Activated CD8-positive, alpha-beta memory T cell treated with anti-CD3 and anti-CD28 coated beads, Interleukin-2, amount 50 U/mL, for 24 hours (primary cell): Measurements from ENCODE around the gene PGF.
A peak's percentile ranks its signal among the peaks of the same experiment; 100 is the strongest.
"Not testable (repeated sequence)": the region's sequence is repeated elsewhere in the genome, so short reads cannot be mapped to it uniquely, and the experiment has no call there.

Experiments
- DNase-seq: peaks from one replicate; pipeline ENCODE4 v3.0.0-alpha.2; 2020; ENCODE audit errors: extremely low read depth

Gene PGF

GRCh38 chr14:74955229-74956026 lies at the start of gene PGF:
Gene PGF, minus strand, starts transcription at chr14:74955597. Its CDS starts 355 bp downstream, at chr14:74955242.
- DNase-seq = no peak

GRCh38 chr14:75003250-75004027 lies 48.0 kb upstream of the PGF start:
- DNase-seq = no peak

DNA sequence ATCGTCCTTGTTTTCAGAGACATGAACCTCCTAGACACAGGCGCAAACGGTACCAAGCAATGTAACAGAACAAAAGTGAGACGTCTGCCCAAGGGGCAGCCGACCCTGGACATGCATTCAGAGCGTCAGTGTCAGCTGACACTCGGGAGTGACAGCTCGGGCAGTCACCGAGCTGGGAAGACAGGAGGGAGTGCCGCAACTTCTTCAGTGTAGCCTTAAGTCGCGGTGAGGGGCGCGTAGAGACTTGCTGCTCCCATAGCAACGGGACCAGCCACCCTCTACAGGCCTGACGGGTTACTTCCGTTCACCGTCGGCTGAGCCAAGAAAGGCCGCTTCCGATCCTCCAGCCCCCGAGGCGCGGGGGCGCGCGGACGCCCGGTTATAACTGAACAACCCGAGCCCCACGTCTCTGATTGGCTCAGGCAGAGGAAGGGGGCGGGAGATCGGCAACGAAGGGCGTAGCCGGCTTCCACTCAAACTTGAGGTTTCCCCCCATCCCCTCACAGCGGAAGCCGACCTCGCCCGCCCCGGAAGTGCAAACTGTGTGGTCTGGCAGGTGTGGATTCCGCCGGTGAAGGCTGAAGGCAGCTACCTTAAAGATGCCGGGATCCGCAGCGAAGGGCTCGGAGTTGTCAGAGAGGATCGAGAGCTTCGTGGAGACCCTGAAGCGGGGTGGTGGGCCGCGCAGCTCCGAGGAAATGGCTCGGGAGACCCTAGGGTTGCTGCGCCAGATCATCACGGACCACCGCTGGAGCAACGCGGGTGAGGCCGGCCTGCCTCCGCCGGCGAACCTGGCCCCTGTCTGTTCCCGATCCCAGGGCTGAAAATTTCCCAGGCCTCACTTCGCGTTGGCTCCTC lies 47.2 kb upstream of the PGF start, which contains the start of gene EIF2B2:
TSS of gene EIF2B2 (plus strand) at position 530 of the 858 bp plus-strand sequence. CDS start at position 600, 70 bp downstream.
- DNase-seq = peak; percentile 98

DNA sequence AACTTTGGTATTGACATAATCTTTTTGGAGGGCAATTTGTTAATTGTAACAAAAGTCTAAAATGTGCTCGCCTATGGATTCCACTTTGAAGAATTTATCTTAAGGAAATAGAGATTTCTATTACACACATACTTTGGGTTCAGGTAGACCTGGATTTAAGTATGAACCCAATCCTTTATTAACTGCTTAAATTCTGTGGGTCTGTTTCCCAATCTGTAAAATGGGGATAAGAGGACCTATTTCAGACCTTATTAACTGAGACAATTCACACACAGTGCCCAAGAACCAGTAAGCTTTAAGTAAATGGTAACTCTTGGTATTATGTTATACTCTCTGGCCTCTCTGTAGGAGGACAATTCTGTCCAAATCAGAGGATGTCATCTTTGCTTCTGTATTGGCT lies 46.5 kb upstream of the PGF start:
- DNase-seq = no peak

DNA sequence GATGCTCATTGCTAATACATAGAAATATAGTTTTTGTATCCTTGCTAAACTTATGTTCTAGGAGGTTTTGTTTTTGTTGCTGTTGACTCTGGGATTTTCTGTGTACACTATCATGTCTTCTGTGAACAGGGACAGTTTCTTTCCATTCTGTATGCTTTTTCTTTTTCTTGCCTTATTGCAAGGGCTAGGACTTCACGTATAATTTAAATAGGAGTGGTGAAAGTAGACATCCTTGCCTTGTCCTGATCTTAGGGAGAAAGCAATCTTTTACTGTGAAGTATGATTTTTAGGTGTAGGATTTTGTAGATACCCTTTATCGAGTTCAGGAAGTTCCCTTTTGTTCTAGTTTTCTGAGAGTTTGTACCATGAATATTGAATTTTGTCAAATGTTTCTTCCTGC lies 45.9 kb upstream of the PGF start:
- DNase-seq = no peak

- not testable (repeated sequence) for DNase-seq
These were observed 40.4 kb upstream of the PGF start for GRCh38 chr14:74995781-74996180.

DNA sequence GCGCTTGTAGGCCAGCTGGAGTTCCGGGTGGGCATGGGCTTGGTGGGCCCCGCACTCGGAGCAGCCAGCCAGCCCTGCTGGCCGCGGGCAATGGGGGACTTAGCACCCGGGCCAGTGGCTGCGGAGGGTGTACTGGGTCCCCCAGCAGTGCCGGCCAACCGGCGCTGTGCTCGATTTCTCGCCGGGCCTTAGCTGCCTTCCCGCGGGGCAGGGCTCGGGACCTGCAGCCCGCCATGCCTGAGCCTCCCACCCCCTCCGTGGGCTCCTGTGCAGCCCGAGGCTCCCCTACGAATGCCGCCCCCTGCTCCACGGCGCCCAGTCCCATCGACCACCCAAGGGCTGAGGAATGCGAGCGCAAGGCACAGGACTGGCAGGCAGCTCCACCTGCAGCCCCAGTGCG lies 38.8 kb upstream of the PGF start:
- not testable (repeated sequence) for DNase-seq

DNA sequence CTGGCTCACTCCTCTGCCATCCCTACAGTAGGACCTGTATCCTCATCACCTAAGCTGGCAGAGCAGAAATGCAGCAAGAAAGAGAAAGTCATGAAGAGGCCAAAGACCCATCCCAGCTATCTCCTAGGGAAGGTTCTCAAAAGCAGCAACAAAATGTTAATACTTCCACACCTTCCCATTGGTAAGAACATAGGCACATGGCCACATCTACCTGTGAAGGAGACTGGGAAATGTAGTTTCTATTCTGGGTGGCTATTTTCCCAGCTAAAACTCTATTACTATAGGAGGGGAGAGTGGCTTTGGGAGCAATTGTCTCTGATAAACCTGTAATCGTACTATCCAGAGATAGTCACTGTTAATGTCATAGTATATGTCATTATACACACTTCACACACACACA lies 33.6 kb upstream of the PGF start:
- no peak for DNase-seq

DNA sequence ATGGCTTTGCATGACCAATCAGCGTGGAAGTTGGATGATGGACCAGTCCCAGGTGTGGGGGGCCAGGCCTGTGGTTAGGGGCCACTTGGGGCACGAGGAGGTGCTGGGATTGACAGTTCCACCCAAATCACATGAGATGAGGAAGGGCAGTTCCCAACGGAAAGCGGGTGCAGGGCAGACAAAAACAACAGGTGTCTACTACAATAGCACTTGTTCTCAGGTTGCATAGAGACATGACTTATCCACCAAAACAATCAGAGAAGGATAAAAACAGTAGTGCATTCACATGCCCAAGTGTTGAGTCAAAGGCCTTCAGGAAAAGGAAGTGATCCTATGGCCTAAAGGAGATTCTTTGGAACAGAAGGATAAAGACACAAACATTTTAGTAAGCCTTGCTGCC lies 32.7 kb upstream of the PGF start:
- no peak for DNase-seq

DNA sequence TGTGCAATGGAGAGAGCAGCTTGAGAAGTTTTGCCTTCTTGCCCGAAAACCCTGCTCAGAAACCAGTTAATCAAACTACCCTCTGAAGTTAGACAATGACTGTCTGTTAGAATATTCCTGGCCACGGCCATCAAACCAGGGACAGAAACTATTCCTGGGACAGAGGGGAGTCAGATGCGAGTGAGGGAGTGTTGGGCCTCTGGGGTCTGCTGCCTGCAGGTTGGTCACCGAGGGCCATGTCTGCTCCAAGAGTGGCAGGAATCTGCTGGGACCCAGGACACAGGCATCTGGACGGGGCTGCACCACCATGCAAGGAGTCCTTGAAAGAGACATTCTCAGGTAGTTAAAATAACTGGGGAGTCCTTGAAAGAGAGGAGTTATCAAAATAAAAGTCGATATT lies 30.4 kb upstream of the PGF start:
- DNase-seq = no peak

- no peak for DNase-seq
These were observed 29.6 kb upstream of the PGF start for GRCh38 chr14:74985028-74985310.

DNA sequence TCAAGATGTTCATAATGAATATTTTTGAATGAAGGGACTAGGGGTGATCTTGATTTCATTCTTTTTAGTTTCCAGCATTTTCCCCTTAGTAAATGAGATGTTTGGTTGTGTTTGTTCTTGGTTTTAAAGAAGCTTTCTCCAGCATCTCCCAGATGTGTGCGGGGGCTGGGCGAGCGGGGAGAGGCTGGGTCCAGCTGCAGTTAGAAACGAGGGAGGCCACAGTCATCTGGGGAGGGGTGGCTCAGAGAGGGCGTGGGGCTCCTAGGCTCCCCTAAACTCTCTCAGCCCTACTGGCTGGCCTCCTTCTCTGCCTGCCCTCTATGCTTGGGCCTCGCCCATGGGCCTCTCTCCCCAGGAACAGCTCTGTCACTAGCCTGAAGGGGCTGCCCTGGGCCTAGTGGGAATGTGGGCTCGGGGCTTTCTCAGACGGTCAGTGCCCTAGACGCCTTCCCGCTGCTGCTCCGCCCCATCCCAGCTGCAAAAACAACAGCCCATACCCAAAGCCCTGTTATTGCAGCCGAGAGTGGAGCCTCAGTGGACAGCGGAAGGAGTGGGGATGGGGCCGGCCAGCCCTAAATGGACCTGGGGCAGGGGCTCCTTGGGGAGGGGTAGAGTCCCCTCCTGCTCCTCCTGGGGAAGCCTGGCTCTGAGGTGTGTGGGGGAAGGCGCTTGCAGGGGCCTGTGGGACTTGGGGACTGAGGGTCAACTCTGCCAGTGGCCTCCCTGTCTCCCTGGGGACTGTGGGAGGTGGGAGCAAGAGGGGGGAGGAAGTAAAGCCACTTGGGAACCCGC lies 29.0 kb upstream of the PGF start:
- no peak for DNase-seq

DNA sequence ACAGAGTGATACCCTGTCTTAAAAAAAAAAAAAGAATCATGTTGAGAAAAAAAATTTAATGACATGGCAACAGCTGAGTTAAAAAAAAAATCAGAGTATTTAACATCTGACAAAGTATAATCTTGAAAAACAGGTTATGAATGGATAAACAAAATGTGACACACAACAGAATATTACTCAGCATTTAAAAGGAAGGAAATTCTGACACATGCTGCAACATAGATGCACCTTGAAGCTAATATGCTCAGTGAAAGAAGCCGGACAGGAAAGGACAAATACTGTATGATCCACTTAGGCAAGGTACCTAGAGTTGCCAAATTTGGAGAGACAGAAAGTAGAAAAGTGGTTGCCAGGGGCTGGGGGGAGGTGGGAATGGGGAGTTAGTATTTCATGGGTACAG lies 27.9 kb upstream of the PGF start:
- no peak for DNase-seq

GRCh38 chr14:74982661-74983060 lies 27.3 kb upstream of the PGF start:
- DNase-seq = no peak

DNA sequence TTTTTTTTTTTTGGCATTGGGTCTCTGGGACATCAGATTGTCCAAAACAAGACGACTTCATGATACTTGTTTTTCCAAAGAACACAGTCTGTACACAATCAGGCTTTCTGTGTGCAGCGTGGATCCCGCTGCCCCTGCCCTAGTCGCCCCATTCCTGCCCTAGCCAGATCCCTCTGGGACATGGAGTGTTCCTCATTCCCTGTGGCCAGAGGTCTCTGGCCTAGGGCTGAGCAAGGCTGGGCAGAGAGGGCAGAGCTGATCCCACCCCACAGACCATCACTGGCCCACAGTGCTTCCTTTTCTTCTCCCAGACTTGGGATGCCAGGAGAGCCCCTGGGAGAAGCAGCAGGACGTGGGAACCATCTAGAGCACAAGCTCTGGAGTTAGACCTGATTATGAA lies 26.4 kb upstream of the PGF start:
- DNase-seq = no peak

- no peak for DNase-seq
These were observed 26.0 kb upstream of the PGF start for GRCh38 chr14:74981462-74981782.

DNA sequence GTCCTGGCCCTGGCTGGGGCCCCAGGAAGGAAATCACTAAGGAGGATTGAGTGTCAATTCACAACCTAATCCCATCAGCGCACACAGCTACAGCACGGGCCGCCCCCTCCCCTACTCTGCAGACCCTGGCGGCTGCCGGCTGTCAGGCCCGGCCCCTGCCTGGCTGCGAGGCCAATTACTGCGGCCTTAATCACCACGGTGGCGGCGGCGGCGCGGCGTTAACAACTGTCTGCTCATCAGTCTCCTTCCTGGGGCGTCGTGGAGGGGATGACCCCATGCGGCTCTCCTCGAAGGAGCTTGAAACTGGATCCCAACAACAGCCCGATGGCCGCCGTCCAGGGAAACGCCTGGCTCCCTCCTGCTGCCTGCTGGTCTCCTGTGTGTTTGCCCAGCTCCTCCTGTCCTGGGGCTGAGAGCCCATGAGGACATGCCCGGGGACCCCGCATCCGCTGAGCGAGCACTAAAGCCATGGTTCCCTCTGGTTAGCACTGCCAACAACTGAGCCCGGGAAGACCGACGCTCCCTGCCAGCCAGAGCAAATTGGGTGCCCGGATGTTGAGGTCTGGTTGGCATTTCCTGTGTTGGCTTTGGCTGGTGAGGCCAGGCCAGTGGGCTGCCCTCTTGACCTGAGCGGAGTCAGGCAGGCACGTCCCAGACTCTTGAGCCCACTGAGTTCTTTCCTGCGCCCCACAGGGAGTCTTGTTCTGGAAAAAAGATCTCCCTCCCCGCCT lies 25.5 kb upstream of the PGF start:
- no peak for DNase-seq

DNA sequence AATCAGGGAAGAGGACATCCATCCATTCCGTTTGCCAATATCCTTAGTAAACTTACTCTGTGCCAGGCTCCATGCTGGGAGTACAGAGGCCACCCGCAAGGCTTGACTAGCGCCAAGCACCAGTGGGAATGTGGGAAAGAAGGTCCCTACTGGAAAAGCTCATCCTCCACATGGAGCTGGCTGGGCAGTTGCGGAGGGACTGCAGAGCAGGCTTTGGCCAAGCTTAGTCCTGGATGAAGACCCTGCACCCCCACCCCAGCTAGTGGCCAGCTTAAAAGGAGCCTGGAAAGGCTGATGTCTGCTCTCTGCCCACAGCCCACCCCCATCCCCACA lies 25.0 kb upstream of the PGF start:
- DNase-seq = no peak

DNA sequence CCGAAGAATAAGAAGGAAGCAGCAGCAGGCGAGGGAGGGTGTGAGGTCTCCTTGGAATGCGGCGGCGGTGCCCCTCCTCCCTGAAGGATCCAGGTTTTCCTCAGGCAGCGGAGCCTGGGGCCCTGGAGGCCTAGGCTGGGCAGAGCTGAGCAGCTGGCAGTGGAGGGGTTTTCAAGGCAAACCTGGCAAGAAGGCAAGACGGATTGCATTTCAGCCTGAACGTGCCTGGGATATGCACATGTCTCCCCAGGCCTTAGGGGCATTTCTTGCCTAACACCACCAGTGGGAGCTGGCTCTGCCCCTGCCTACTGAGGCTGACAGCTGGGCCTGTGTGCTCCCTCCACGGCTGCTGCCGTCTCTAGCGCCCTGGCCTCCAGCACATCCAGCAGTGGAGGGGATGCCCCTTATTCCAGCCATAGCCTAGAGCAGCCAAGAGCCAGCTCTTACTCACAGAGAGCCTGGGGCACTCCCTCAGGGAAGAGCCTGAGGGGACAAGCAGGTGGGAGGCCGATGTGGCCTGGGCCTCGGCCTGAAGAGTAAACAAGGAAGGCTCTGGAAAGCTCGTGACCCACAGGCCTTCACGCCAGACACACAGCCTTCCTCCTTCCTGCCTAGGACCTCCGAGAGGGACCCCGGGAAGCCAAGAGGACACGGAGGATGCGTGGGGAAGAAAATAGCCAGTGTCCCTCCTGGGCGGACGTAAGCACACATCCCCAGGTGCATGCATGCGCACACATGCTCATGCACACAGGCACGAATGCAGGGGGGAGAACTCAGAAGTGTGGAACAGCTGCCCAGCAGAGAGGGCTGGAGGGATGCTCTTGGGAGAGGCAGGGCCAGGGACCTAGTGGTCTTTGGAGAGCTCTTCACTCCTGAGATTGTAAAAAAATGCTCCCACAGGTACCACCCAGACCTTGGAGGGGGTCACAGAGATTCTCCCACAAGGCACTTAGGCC lies 24.3 kb upstream of the PGF start:
- no peak for DNase-seq

GRCh38 chr14:74979029-74979428 lies 23.6 kb upstream of the PGF start:
- no peak for DNase-seq
